ENCODE data around the gene ANKRD11.
A peak's percentile ranks its signal among the peaks of the same experiment; 100 is the strongest.

ANKRD11 gene

GRCh38 chr16:89525146-89525913, 35.0 kb upstream of the ANKRD11 start:
- H3K9ac ChIP-seq (ENCODE audit: low read length): peak overlapping the region; percentile 64

DNA sequence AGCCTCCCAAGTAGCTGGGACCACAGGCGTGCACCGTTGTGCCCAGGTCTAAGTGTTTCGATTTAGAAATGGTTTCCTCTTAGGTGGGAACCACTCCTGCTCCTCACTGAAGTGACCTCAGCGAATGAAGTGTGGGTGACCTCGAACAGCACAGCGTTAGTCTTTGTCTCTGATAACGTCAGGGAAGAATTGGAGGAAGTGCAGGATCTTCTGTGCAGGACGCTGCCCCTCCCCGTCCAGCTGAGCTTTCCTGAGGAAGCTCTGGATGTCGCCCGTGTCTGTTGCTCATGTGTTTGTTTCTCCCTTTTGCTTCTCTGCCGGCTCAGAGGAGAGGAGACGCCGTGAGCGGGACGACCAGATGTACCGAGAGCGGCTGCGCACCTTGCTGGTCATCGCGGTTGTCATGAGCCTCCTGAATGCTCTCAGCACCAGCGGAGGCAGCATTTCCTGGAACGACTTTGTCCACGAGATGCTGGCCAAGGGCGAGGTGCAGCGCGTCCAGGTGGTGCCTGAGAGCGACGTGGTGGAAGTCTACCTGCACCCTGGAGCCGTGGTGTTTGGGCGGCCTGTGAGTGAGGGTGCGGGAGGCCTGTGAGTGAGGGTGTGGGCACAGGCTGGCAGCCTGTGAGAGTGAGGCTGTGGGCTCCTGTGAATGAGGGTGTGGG, 33.5 kb upstream of the ANKRD11 start:
- Histone ChIP-seq H3K36me3 (replicated peaks; ENCODE audit: insufficient read depth, low read length) (no peaks in the 10 kb centered on the region), H3K27ac (ENCODE audit: low read length) (peak overlapping the region; percentile 100; the same call in 1 of the 2 replicates), H3F3A (ENCODE audit: insufficient read depth, low read length) (peaks cover 19% of the 10 kb centered on the region), H3K4me1 (ENCODE audit: low read length) (peaks cover 19% of the 10 kb centered on the region), H3K4me3 (ENCODE audit: low read length) (no peak overlapping the region), H3K79me2 (ENCODE audit: low read length) (peaks cover 24% of the 10 kb centered on the region), H3K9ac (ENCODE audit: low read length) (no peak overlapping the region), H4K20me1 (ENCODE audit: insufficient read depth, low read length) (no peaks in the 10 kb centered on the region), H3K4me2 (ENCODE audit: low read depth, low read length) (no peak overlapping the region), H3K27me3 (replicated peaks; ENCODE audit: insufficient read depth, low read length) (no peaks in the 10 kb centered on the region), H3K9me2 (replicated peaks; ENCODE audit: insufficient read depth, low read length) (no peaks in the 10 kb centered on the region), H3K9me3 (replicated peaks; ENCODE audit: insufficient read depth, low read length) (no peaks in the 10 kb centered on the region), H2AFZ (ENCODE audit: low read length) (no peak overlapping the region)
- TF ChIP-seq, protein P1, sequence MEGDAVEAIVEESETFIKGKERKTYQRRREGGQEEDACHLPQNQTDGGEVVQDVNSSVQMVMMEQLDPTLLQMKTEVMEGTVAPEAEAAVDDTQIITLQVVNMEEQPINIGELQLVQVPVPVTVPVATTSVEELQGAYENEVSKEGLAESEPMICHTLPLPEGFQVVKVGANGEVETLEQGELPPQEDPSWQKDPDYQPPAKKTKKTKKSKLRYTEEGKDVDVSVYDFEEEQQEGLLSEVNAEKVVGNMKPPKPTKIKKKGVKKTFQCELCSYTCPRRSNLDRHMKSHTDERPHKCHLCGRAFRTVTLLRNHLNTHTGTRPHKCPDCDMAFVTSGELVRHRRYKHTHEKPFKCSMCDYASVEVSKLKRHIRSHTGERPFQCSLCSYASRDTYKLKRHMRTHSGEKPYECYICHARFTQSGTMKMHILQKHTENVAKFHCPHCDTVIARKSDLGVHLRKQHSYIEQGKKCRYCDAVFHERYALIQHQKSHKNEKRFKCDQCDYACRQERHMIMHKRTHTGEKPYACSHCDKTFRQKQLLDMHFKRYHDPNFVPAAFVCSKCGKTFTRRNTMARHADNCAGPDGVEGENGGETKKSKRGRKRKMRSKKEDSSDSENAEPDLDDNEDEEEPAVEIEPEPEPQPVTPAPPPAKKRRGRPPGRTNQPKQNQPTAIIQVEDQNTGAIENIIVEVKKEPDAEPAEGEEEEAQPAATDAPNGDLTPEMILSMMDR (IDR thresholded peaks at IDR 0.05; ENCODE audit: low read length): no peak
- TF ChIP-seq EZH2phosphoT487 (IDR thresholded peaks at IDR 0.05; ENCODE audit: low read length) (no peak), EZH2 (optimal IDR thresholded peaks at IDR 0.05; ENCODE audit: low read depth, low read length) (no peak)
- no peak for DNase-seq

More at GRCh38 chr16:89525146-89525913, 35.0 kb upstream of the ANKRD11 start:
- no peaks in the 10 kb centered on the region for H3K27me3 ChIP-seq (replicated peaks; ENCODE audit: insufficient read depth, low read length)
- peak overlapping the region; percentile 47; the same call in 1 of the 2 replicates for H3K4me3 ChIP-seq (ENCODE audit: low read length)
- peaks cover 18% of the 10 kb centered on the region for H3K79me2 ChIP-seq (ENCODE audit: low read length)
- no peak overlapping the region for H2AFZ ChIP-seq (ENCODE audit: low read length)
- peak overlapping the region; percentile 100 for H3K27ac ChIP-seq (ENCODE audit: low read length)
- H3K9me2 ChIP-seq (replicated peaks; ENCODE audit: insufficient read depth, low read length): no peaks in the 10 kb centered on the region
- peak overlapping the region; percentile 93 for H3K4me2 ChIP-seq (ENCODE audit: low read depth, low read length)
- peaks cover 19% of the 10 kb centered on the region for H3K4me1 ChIP-seq (ENCODE audit: low read length)
- H3K36me3 ChIP-seq (replicated peaks; ENCODE audit: insufficient read depth, low read length): no peaks in the 10 kb centered on the region
- peak; percentile 68 for DNase-seq
- H3F3A ChIP-seq (ENCODE audit: insufficient read depth, low read length): peaks cover 19% of the 10 kb centered on the region
- H4K20me1 ChIP-seq (ENCODE audit: insufficient read depth, low read length): no peaks in the 10 kb centered on the region
- TF ChIP-seq, protein P1 (IDR thresholded peaks at IDR 0.05; ENCODE audit: low read length): peak; percentile 56
- no peak for TF ChIP-seq EZH2 (optimal IDR thresholded peaks at IDR 0.05; ENCODE audit: low read depth, low read length)
- H3K9me3 ChIP-seq (replicated peaks; ENCODE audit: insufficient read depth, low read length): no peaks in the 10 kb centered on the region

GRCh38 chr16:89522287-89522686, 31.9 kb upstream of the ANKRD11 start:
- Histone ChIP-seq H3K9ac (ENCODE audit: low read length) (no peak overlapping the region), H2AFZ (ENCODE audit: low read length) (no peak overlapping the region), H3K36me3 (replicated peaks; ENCODE audit: insufficient read depth, low read length) (no peaks in the 10 kb centered on the region), H3K27ac (ENCODE audit: low read length) (no peak overlapping the region), H3K4me3 (ENCODE audit: low read length) (no peak overlapping the region), H3K4me2 (ENCODE audit: low read depth, low read length) (no peak overlapping the region), H3K27me3 (replicated peaks; ENCODE audit: insufficient read depth, low read length) (no peaks in the 10 kb centered on the region), H3K4me1 (ENCODE audit: low read length) (peaks cover 19% of the 10 kb centered on the region), H4K20me1 (ENCODE audit: insufficient read depth, low read length) (no peaks in the 10 kb centered on the region), H3K79me2 (ENCODE audit: low read length) (peaks cover 32% of the 10 kb centered on the region), H3K9me2 (replicated peaks; ENCODE audit: insufficient read depth, low read length) (no peaks in the 10 kb centered on the region), H3K9me3 (replicated peaks; ENCODE audit: insufficient read depth, low read length) (no peaks in the 10 kb centered on the region), H3F3A (ENCODE audit: insufficient read depth, low read length) (peaks cover 19% of the 10 kb centered on the region)
- no peak for DNase-seq
- TF ChIP-seq EZH2phosphoT487 (IDR thresholded peaks at IDR 0.05; ENCODE audit: low read length) (no peak), EZH2 (optimal IDR thresholded peaks at IDR 0.05; ENCODE audit: low read depth, low read length) (no peak)
- TF ChIP-seq, protein P1 (IDR thresholded peaks at IDR 0.05; ENCODE audit: low read length): no peak

Measured in MM.1S (cell line).